NCI-H1436 (cell line): ENCODE data around the gene MXD4.
"Not testable (repeated sequence)": the region's sequence is repeated elsewhere in the genome, so short reads cannot be mapped to it uniquely, and the experiment has no call there.

Source experiments
- DNase-seq: peaks from one replicate; lab custom pipeline; 2025; lab: John Stamatoyannopoulos, UW

The MXD4 gene

GRCh38 chr4:2275044-2275397, 13.1 kb upstream of the MXD4 start:
- DNase-seq, result not testable (repeated sequence)

- no peak for DNase-seq
These were observed 12.6 kb upstream of the MXD4 start for GRCh38 chr4:2274320-2275043.

GRCh38 chr4:2273657-2274319, 11.9 kb upstream of the MXD4 start:
- DNase-seq, result no peak

GRCh38 chr4:2273221-2273620, 11.3 kb upstream of the MXD4 start:
- DNase-seq, result no peak

- no peak for DNase-seq
These were observed 10.9 kb upstream of the MXD4 start for GRCh38 chr4:2272828-2273120.

- no peak for DNase-seq
These were observed 10.3 kb upstream of the MXD4 start for GRCh38 chr4:2272026-2272827.

- DNase-seq, result no peak
These were observed 9.5 kb upstream of the MXD4 start for GRCh38 chr4:2271279-2272025.

GRCh38 chr4:2270341-2271165, 8.6 kb upstream of the MXD4 start:
- no peak for DNase-seq

- no peak for DNase-seq
These were observed 7.8 kb upstream of the MXD4 start for GRCh38 chr4:2269618-2270163.

GRCh38 chr4:2269206-2269531, 7.3 kb upstream of the MXD4 start:
- no peak for DNase-seq

GRCh38 chr4:2268357-2269205, 6.7 kb upstream of the MXD4 start:
- no peak for DNase-seq

- DNase-seq, result no peak
These were observed 5.9 kb upstream of the MXD4 start for GRCh38 chr4:2267841-2268240.

GRCh38 chr4:2267320-2267811, 5.5 kb upstream of the MXD4 start:
- DNase-seq, result no peak

- no peak for DNase-seq
These were observed 4.9 kb upstream of the MXD4 start for GRCh38 chr4:2266821-2267220.

GRCh38 chr4:2266181-2266580, 4.3 kb upstream of the MXD4 start:
- DNase-seq, result no peak

GRCh38 chr4:2265113-2266110, 3.5 kb upstream of the MXD4 start:
- no peak for DNase-seq

GRCh38 chr4:2264481-2265041, 2.7 kb upstream of the MXD4 start:
- DNase-seq, result no peak

GRCh38 chr4:2263926-2264321, 2.0 kb upstream of the MXD4 start:
- DNase-seq, result no peak

- no peak for DNase-seq
These were observed 988 bp upstream of the MXD4 start for GRCh38 chr4:2262944-2263250.
